Activated T-helper 1 cell treated with anti-CD3 and anti-CD28 coated beads, Interleukin-2, amount 50 U/mL, for 16 hours (primary cell): Measurements from ENCODE around the gene KLRK1.
"Not testable (repeated sequence)": the region's sequence is repeated elsewhere in the genome, so short reads cannot be mapped to it uniquely, and the experiment has no call there.

Experiments used
- DNase-seq, 2 donors: peaks; one replicate each; pipeline ENCODE4 v3.0.0-alpha.2; 2020; ENCODE audit warnings: low read depth in 1 of 2, low spot score in 1 of 2

KLRK1 gene

DNA sequence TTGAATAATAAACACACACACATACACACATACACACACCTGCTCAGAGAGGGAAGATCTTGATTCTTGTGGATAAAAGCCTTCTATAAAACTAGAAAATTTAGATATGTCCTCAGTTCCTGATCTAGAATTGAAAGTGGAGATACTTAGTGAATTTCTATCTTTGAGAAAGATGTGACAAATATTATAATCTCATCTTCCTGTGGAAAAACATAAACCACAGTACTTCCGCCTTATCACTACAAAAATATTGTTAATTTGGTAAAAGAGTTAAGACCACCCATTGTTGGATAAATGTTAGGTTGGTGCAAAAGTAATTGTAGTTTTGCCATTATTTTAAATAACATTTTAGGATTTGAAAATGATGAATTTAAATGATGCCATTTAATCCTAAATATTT, at the start of gene KLRK1:
Gene KLRK1, minus strand, starts transcription at position 138 of the 400 bp plus-strand sequence. CDS start 1,231 bp downstream, outside the sequence.
- no peak for DNase-seq

DNA sequence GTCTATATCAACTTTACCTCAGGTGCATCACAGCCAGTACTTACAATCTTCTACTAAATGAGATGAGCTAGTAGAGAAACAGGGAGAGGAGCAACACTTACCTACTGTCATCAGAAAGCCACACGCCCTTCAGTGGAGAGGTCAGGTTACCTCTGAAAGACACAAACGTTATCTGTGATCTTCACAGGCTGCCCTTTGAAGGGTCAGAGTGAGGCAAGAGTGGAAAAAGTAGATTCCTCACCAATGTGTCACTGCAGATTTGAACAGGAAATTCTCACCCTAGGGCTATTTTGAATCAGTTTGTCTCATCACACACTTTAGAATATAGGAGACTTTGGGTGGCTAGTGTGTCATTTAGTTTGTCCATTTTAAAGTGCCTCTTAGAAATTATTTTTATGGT, 47.8 kb upstream of the KLRK1 start:
- DNase-seq = not testable (repeated sequence)

DNA sequence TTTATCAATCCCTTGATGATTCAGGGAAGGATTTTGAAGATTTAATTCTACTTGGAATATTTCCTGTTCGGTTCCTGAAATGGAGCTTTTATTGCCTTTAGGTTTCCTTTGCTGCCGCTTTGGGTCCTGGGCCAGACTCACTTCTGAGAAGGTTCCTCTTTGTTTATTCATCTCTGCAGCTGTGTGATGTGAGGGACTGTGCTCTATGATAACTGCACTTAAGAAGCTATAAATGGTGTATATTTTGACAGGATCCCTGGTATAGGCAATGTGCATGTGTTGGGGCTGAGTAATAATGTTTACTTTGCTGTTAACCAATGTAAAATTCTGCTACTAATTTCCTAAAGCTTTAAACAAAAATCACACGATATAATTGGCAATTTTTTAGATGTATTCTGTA, 46.0 kb upstream of the KLRK1 start, which contains the start of gene KLRC2:
Gene KLRC2, minus strand, starts transcription at position 195 of the 400 bp plus-strand sequence. Its CDS starts 24 bp downstream, at position 171.
- DNase-seq = not testable (repeated sequence)

DNA sequence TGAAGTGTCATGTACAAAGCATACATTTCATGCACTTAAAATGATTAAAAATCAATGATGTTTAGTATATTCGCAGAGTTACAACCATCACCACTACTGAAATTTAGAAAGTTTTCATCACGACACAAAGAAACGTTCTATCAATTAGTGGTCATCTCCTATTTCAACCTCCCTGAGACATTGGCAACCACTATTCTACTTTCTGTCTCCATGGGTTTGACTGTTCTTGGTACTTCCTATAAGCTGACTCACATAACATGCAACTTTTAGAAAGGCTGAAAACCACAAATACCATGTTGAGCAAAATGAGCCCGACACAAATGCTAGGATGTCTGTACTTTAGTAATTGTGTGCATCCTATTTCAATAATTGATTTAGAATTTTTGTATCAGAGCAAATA, 40.8 kb upstream of the KLRK1 start:
- not testable (repeated sequence) for DNase-seq

DNA sequence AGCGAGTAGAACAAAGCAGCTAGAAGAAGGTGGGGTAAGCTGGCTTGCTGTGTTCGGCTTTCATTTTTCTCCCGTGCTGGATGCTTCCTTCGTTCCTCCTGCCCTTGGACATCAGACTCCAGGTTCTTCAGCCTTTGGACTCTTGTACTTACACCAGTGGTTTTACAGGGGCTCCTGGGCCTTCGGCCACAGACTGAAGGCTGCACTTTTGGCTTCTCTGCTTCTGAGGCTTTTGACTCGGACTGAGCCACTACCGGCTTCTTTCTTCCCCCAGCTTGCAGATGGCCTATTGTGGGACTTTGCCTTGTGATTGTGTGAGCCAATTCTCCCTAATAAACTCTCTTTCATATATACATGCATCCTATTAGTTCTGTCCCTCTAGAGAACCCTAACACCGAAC, 36.1 kb upstream of the KLRK1 start:
- not testable (repeated sequence) for DNase-seq

DNA sequence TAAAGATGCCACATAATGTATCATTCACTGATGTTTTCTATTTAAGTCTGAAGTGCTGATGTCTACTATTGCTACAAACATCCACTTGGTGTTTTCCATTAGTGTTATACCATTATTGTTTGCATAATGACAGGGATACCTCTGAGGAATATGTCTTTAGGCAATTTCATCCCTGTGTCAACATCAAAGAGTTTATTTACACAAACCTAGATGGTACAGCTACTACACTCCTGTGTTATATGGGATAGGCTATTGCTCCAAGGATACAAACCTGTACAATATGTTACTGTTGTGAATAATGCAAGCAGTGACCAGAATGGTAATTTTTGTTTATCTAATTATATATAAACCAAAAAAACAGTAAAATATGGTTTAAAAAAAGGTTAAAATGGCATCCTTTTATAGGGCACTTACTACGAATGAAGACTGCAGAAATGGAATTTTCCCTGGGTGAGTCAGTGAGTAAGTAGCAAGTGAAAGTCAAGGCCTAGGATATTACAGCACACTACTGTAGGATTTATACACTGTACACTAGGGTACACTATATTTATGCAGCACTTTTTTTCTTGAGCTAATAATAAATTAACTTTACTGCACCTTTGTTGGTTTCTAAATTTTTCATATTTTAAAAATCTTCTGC, 34.5 kb upstream of the KLRK1 start:
- not testable (repeated sequence) for DNase-seq

DNA sequence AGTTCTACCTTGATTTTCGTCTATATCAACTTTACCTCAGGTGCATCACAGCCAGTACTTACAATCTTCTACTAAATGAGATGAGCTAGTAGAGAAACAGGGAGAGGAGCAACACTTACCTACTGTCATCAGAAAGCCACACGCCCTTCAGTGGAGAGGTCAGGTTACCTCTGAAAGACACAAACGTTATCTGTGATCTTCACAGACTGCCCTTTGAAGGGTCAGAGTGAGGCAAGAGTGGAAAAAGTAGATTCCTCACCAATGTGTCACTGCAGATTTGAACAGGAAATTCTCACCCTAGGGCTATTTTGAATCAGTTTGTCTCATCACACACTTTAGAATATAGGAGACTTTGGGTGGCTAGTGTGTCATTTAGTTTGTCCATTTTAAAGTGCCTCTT, 32.3 kb upstream of the KLRK1 start:
- DNase-seq = not testable (repeated sequence)

DNA sequence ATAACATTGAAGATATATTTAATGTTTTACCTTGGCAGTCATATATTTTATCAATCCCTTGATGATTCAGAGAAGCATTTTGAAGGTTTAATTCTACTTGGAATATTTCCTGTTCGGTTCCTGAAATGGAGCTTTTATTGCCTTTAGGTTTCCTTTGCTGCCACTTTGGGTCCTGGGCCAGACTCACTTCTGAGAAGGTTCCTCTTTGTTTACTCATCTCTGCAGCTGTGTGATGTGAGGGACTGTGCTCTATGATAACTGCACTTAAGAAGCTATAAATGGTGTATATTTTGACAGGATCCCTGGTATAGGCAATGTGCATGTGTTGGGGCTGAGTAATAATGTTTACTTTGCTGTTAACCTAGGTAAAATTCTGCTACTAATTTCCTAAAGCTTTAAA, 30.5 kb upstream of the KLRK1 start, which contains the start of gene KLRC3:
Gene KLRC3, minus strand, starts transcription at position 262 of the 400 bp plus-strand sequence. Its CDS starts 45 bp downstream, at position 217.
- DNase-seq = not testable (repeated sequence)

DNA sequence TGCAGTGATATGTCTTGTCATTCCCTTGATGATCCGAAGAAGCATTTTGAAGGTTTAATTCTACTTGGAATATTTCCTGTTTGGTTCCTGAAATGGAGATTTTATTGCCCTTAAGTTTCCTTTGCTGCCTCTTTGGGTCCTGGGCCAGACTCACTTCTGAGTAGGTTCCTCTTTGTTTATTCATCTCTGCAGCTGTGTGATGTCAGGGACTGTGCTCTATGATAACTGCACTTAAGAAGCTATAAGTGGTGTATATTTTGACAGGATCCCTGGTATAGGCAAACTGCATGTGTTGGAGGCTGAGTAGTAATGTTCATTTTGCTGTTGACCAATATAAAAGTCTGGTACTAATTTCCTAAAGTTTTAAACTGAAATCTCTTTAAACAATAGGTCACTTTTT, 19.6 kb upstream of the KLRK1 start, which contains the start of gene KLRC4:
Gene KLRC4, minus strand, starts transcription at position 366 of the 400 bp plus-strand sequence. Its CDS starts 182 bp downstream, at position 184.
- no peak for DNase-seq

DNA sequence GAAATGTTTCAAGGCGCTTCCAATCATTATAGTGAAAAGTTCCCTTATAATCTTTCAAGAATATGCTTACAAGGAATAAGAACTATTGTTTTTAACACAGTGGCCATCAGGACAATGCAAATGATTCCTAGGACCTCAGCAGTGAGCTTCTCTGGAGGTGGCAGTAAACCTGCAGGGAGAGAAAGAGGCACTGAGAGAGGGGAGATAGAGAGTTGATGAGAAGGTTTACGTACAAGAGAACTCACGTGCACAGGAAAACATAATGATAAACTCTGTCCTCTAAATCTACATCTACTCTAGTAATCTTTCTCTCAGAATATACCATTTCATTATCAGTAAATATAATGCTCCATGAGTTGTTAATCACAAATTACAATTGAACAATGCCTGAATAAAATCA, 19.0 kb upstream of the KLRK1 start:
- DNase-seq = no peak

DNA sequence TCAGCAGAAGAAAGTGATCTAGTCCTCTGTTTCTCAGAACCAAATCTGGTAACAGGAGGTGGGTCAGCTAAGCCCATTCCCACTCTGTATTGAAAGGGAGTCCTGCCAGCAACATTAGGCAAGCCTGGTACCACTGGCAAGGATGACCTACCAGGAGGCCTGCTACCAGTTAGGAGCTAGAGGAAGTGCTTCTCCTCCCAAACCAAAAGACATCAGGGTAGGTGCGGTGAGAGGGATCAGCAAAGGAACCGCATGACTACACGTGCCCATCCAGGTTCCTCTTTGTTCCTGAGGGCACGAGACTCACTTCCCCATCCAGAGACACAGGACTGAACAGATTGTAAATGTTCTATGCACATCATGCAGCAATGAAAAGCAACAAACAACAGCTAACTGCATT, 16.9 kb upstream of the KLRK1 start:
- no peak for DNase-seq

DNA sequence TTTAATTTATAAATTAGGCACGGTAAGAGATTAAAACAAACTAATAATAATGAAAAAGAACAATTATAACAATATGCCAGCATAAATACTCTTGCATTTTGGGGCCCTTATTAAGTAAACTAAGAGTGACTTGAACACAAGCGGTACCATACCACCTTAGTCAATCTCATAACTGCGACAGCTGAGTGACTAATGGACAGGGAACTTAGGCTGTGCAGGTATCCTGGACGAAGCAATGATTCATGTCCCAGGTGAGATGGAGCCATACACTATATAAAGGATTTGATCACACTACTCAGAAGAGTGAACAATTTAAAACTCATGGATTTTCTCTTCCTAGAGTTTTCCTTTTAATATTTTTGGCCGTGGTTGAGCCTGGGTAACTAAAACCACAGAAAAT, 15.5 kb upstream of the KLRK1 start:
- no peak for DNase-seq

DNA sequence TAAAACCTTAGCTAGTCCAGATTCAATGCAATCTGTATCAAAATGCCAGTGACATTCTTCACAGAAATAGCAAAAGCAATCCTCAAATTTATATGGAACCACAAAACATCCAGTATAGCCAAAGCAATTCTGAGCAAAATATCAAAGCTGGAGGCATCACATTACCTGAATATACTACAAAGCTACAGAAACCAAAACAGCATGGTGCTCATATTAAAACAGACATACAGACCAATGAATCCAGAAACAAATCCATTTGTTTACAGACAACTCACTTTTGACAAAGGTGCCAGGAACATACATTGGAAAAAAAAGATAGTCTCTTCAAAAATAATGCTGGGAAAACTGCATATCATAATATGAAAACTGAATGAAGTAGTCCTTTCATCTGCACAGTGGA, 15.0 kb upstream of the KLRK1 start:
- DNase-seq = no peak

DNA sequence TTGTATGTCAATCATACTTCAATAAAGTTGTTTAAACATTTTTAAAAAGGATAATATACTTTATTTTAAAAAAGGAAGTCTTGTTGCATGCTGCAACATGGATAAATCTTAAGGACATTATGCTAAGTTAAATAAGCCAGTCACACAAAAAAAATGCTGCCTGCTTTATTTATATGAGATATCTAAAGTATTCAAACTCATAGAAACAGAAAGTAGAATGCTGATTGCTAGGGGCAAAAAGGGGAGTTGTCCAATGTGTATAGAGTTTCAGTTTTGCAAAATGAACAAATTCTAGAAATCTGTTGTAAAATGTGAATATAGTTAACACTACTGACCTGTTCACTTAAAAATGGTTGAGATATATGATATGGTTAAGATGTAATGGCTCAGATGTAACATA, 11.0 kb upstream of the KLRK1 start:
- DNase-seq = no peak

DNA sequence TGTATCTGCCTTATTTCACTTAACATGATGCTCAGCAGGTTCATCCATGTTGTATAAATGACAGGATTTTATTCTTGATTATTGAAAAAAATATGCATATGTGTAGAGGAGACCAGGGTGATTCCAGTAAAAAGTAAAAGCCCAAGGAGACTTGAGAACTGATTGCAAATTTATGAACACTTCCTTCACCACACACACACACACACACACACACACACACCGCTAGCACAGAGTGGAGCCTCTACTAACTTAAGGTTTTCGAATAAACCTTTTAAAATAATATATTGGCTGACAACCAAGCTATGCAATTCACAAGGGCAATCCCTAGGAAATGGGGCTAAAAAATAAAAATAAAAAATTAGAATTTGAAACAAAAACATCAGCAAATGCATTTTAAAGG, 8.3 kb upstream of the KLRK1 start:
- DNase-seq = no peak

DNA sequence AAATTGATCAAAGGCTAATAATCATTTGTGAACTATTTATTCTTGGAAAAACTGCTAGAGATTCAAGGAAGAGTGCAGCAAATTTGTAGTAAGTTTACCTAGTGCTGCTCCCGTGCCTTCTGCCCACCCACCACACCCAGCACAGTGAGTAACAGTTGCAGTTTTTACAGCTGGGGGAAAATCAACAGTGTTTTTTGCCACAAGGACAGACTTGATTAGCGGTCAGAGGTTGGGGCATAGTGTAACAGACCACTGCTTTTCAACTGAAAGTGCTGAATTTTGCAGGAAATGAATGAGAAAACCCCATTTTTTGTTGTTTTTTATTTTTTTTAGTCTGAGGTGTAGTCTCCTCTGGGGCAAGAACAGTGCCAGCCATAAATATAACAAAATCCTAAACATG, 7.5 kb upstream of the KLRK1 start:
- DNase-seq = no peak

DNA sequence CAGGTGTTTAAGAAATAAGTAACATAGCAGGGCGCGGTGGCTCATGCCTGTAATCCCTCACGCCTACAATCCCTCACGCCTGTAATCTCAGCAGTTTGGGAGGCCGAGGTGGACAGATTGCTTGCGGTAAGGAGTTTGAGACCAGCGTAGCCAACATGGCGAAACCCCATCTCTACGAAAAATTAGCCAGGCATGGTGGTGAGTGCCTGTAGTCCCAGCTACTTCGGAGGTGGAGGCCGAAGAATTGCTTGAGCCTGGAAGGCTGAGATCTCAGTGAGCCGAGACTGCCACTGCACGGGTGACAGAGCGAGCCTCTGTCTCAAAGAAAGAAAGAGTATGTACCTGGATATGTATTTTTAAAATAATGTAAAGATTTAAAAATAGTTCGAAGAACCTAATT, 6.3 kb upstream of the KLRK1 start:
- not testable (repeated sequence) for DNase-seq

DNA sequence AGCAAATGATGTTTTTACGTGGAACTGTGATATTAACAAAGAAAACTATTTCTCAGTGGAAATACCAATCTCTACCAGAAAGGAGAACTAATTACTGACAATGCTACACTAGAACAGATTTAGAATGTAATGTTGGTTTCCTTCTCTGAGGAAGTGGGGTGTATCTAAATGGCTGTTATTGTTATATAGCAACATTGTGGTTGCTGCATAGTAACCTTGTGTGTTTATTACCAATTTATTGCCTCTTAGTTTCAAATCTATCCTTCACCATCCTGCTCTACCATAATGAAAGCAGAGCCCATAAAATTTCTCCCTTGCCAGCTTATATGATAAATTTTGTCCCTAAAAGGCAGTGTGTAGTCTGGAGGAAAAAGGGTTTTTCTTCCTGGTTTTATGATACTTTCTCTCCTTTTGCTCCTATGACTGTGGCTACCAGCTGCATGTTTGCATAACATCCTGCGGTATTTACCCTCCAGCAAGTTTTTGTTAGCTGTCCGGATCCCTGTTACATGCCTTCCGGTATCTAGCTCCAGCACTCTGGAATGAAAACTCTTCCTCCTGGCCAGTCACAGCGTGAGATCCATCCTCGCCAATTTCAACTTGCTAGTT, 5.7 kb upstream of the KLRK1 start:
- DNase-seq = no peak

DNA sequence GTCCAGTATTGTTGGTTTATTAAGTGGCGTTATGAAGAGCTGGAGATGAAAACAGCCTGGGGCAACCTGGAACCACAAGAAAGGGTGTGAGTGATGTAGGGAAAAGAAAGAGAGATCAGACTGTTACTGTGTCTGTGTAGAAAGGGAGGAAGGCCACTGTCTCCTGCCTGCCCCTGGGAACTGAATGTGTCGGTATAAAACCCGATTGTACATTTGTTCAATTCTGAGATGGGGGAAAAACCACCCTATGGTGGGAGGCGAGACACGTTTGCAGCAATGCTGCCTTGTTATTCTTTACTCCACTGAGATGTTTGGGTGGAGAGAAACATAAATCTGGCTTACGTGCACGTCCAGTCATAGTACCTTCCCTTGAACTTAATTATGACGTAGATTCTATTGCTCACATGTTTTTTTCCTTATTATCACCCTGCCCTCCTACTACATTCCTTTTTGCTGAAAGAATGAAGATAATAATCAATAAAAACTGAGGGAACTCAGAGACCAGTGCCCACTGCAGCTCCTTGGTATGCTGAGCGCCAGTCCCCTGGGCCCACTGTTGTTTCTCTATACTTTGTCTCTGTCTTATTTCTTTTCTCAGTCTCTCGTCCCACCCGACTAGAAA, 4.8 kb upstream of the KLRK1 start:
- not testable (repeated sequence) for DNase-seq

DNA sequence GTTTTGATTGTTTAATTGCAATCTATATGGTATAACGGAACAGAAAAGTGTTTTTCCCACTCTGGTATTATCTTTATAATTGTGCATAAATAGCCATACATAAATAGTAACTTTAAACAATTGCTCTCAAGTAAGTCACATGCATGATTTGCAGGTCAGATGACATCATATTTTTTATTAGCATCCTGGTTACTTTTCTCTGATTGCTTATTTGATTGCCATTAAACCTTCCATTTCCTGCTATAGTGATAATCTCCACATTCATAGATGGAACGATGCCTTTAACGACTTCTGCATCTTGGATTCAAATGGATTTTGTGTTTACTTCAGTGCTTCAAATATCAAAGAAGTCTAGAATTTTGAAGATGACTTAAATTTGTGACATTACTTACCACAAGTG, 3.5 kb upstream of the KLRK1 start:
- DNase-seq = no peak

DNA sequence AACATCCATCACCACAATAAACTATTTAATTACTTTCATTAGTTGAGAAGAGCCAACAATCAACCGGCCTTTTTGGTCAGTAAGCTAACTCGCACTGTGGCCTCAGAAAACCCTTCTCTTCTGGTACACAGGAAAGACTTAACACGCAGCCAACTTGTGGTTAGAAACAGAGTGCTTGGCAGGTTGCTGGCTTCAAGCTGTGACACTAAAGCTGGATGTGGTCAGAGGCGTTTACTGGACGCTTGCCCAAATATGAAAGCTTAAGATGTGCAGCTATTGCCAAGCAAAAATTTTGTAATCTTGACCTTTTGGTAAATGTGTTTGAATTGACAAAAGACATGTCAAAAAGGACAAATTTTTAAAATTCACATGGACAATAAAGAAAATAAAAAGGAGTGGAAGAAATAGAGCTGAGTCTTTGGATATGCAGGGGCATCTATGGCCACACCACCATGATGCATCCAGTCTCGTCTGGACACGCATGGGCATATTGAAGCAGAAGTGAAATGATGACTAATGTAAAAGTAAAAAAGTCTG, 2.6 kb upstream of the KLRK1 start:
- no peak for DNase-seq

DNA sequence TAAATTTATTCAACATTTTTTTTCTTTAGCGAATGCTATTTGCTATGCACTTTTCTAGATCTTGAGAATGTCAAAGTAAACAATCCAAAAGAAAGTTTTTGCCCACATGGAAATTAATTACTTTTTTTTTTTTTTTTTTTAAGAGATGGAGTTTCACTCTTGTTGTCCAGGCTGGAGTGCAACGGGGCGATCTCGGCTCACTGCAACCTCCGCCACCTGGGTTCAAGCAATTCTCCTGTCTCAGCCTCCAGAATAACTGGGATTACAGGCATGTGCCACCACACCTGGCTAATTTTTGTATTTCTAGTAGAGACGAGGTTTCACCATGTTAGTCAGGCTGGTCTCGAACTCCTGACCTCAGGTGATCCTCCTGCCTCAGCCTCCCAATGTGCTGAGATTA, 1.1 kb upstream of the KLRK1 start:
- DNase-seq = not testable (repeated sequence)
